ENCODE data around the gene UVSSA. TPM values are rescaled to one million over a fixed set of nuclear protein-coding genes. Genes with fewer than 3 reads are reported as not detected.

UVSSA gene
- polyA plus RNA-seq, 1 of the 3 experiments (the other 2 are of a cell fraction) = 14.9 TPM

DNA sequence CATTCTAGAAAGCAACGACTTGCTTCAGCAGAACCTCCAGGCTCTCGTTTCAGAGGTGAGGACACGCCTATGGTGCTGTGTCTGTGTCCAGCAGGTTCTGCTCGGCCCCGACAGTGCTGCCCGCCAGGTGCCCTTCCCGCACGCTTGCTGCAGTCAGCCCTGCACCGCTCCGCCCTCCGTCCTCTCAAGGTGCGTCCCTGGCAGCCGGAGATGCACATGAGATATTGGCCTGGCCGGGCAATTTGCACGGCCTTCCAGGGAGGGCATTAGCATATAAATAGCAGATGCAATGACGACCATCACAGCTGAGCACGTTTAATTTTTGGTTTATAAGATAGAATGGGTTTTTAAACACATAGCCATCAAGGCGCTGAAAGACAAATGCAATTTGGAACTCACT is 14.4 kb downstream of the UVSSA start:
- H3K79me2 ChIP-seq (ENCODE audit: insufficient read depth) = no peaks in the 10 kb centered on the region
- ChIA-PET CTCF (interaction anchor here (1.3 to 1.8 kb wide), 2 partner anchors 152 to 268 kb away, joined by 5 to 6 read pairs; no protein-coding TSS in a partner anchor), POLR2A (no interaction called here)
- no peak overlapping the region for H3K9ac ChIP-seq
- peaks cover 3% of the 10 kb centered on the region; the same call in 1 of the 2 replicates for H4K20me1 ChIP-seq (ENCODE audit: insufficient read depth)
- TF ChIP-seq FOXM1 (IDR thresholded peaks at IDR 0.05; ENCODE audit: low read depth) (no peak), SMC3 (IDR thresholded peaks at IDR 0.05; ENCODE audit: low read depth, low read length) (no peak), CHD2 (IDR thresholded peaks at IDR 0.05; ENCODE audit: low read length, partially characterized antibody) (no peak), TEAD4 (IDR thresholded peaks at IDR 0.05; ENCODE audit: borderline replicate concordance, insufficient read depth) (no peak), GABPA (IDR thresholded peaks at IDR 0.05; ENCODE audit: low read depth) (no peak), ELF1 (IDR thresholded peaks at IDR 0.05) (no peak), TCF12 (IDR thresholded peaks at IDR 0.05) (no peak)
- TF ChIP-seq, protein P1, sequence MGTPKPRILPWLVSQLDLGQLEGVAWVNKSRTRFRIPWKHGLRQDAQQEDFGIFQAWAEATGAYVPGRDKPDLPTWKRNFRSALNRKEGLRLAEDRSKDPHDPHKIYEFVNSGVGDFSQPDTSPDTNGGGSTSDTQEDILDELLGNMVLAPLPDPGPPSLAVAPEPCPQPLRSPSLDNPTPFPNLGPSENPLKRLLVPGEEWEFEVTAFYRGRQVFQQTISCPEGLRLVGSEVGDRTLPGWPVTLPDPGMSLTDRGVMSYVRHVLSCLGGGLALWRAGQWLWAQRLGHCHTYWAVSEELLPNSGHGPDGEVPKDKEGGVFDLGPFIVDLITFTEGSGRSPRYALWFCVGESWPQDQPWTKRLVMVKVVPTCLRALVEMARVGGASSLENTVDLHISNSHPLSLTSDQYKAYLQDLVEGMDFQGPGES (IDR thresholded peaks at IDR 0.05; ENCODE audit: low read depth, low read length) = no peak
- TF ChIP-seq, protein P2, sequence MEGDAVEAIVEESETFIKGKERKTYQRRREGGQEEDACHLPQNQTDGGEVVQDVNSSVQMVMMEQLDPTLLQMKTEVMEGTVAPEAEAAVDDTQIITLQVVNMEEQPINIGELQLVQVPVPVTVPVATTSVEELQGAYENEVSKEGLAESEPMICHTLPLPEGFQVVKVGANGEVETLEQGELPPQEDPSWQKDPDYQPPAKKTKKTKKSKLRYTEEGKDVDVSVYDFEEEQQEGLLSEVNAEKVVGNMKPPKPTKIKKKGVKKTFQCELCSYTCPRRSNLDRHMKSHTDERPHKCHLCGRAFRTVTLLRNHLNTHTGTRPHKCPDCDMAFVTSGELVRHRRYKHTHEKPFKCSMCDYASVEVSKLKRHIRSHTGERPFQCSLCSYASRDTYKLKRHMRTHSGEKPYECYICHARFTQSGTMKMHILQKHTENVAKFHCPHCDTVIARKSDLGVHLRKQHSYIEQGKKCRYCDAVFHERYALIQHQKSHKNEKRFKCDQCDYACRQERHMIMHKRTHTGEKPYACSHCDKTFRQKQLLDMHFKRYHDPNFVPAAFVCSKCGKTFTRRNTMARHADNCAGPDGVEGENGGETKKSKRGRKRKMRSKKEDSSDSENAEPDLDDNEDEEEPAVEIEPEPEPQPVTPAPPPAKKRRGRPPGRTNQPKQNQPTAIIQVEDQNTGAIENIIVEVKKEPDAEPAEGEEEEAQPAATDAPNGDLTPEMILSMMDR (IDR thresholded peaks at IDR 0.05) = no peak
- TF ChIP-seq, protein P3, sequence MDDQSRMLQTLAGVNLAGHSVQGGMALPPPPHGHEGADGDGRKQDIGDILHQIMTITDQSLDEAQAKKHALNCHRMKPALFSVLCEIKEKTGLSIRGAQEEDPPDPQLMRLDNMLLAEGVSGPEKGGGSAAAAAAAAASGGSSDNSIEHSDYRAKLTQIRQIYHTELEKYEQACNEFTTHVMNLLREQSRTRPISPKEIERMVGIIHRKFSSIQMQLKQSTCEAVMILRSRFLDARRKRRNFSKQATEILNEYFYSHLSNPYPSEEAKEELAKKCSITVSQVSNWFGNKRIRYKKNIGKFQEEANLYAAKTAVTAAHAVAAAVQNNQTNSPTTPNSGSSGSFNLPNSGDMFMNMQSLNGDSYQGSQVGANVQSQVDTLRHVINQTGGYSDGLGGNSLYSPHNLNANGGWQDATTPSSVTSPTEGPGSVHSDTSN (IDR thresholded peaks at IDR 0.05) = no peak
- H3K27me3 ChIP-seq (ENCODE audit: insufficient read depth) = no peaks in the 10 kb centered on the region
- no peak for DNase-seq
- no peak overlapping the region for H3K4me2 ChIP-seq
- no peaks in the 10 kb centered on the region for H3F3A ChIP-seq (replicated peaks; ENCODE audit: insufficient read depth)
- H3K9me3 ChIP-seq = no peaks in the 10 kb centered on the region
- H3K9me2 ChIP-seq = no peaks in the 10 kb centered on the region
- no peak overlapping the region; a peak in 1 of 4 replicates for H3K27ac ChIP-seq (ENCODE audit: low read depth in 2 of 2, low read length in 1 of 2)
- 93% methylated on average over 18 of the region's 18 CpGs for WGBS (ENCODE audit: low lambda C conversion rate)
- H3K4me3 ChIP-seq (ENCODE audit: low read depth in 2 of 2, low read length in 1 of 2) = no peak overlapping the region
- H3K4me1 ChIP-seq (ENCODE audit: control insufficient read depth in 1 of 2, insufficient read depth in 2 of 2, low read depth in 1 of 2, low read length in 1 of 2) = peaks cover 0 to 9% of the 10 kb centered on the region in 2 experiments; a peak in 1 of 4 replicates
- peaks cover 0 to 57% of the 10 kb centered on the region in 2 experiments for H3K36me3 ChIP-seq (replicated peaks in 1 of 2; ENCODE audit: control insufficient read depth in 1 of 2, insufficient read depth in 2 of 2, low read length in 1 of 2)
- no peak overlapping the region for H2AFZ ChIP-seq (ENCODE audit: low read depth)

DNA sequence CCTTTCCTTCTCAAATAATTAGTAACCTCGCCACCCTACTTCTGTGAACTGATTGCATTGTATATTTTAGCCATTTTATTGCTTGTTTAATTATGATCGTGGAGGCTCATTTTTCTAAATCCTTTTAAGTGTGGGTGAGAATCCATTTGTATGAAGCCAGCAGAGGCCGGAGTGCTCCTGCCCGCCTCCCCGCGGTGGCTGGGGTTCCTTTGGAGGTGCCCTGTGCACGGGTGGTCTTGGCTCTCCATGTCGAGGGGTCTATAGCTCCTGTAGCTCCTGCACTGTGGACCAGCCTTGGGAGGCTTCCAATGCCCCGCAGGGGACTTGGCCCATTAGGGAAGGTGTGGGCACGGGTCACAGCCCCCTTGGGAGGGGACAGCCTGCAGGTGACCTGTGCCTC is 15.0 kb downstream of the UVSSA start:
- no peaks in the 10 kb centered on the region for H3K9me3 ChIP-seq
- peaks cover 0 to 56% of the 10 kb centered on the region in 2 experiments for H3K36me3 ChIP-seq (replicated peaks in 1 of 2; ENCODE audit: control insufficient read depth in 1 of 2, insufficient read depth in 2 of 2, low read length in 1 of 2)
- CTCF ChIA-PET = interaction anchor here (1.8 kb wide), 1 partner anchor 151 kb away, joined by 5 read pairs; no protein-coding TSS in a partner anchor
- WGBS (ENCODE audit: low lambda C conversion rate) = 96% methylated on average over 8 of the region's 10 CpGs
- H3K27ac ChIP-seq (ENCODE audit: low read depth in 2 of 2, low read length in 1 of 2) = no peak overlapping the region
- no peak overlapping the region for H3K4me3 ChIP-seq (ENCODE audit: low read depth in 2 of 2, low read length in 1 of 2)
- no peak overlapping the region for H3K4me2 ChIP-seq
- DNase-seq = no peak
- H2AFZ ChIP-seq (ENCODE audit: low read depth) = no peak overlapping the region
- peaks cover 0 to 9% of the 10 kb centered on the region in 2 experiments; a peak in 1 of 4 replicates for H3K4me1 ChIP-seq (ENCODE audit: control insufficient read depth in 1 of 2, insufficient read depth in 2 of 2, low read depth in 1 of 2, low read length in 1 of 2)
- H3K9me2 ChIP-seq = no peaks in the 10 kb centered on the region
- no peaks in the 10 kb centered on the region for H3K79me2 ChIP-seq (ENCODE audit: insufficient read depth)
- H3F3A ChIP-seq (replicated peaks; ENCODE audit: insufficient read depth) = no peaks in the 10 kb centered on the region
- H3K27me3 ChIP-seq (ENCODE audit: insufficient read depth) = no peaks in the 10 kb centered on the region
- H4K20me1 ChIP-seq (ENCODE audit: insufficient read depth) = peaks cover 3% of the 10 kb centered on the region; the same call in 1 of the 2 replicates
- no peak overlapping the region for H3K9ac ChIP-seq
- POLR2A ChIA-PET = no interaction called here
- TF ChIP-seq FOXM1 (IDR thresholded peaks at IDR 0.05; ENCODE audit: low read depth) = no peak
- no peak for TF ChIP-seq SIN3A (IDR thresholded peaks at IDR 0.05; ENCODE audit: borderline replicate concordance, low read depth, low read length)
- TF ChIP-seq, protein P3 (IDR thresholded peaks at IDR 0.05) = no peak
- no peak for TF ChIP-seq RFX5 (IDR thresholded peaks at IDR 0.05; ENCODE audit: low read length)
- no peak for TF ChIP-seq ELF1 (IDR thresholded peaks at IDR 0.05)
- TF ChIP-seq, protein P1 (IDR thresholded peaks at IDR 0.05; ENCODE audit: low read depth, low read length) = no peak
- no peak for TF ChIP-seq GATA2 (CRISPR knock-in tag; IDR thresholded peaks at IDR 0.05)
- no peak for TF ChIP-seq POLR2AphosphoS5 (IDR thresholded peaks at IDR 0.05; ENCODE audit: low read depth, low read length)
- TF ChIP-seq MEF2A (IDR thresholded peaks at IDR 0.05; ENCODE audit: borderline replicate concordance, low read depth) = no peak
- TF ChIP-seq, protein P4, sequence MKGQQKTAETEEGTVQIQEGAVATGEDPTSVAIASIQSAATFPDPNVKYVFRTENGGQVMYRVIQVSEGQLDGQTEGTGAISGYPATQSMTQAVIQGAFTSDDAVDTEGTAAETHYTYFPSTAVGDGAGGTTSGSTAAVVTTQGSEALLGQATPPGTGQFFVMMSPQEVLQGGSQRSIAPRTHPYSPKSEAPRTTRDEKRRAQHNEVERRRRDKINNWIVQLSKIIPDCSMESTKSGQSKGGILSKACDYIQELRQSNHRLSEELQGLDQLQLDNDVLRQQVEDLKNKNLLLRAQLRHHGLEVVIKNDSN (IDR thresholded peaks at IDR 0.05; ENCODE audit: borderline replicate concordance, low read depth) = no peak
- TF ChIP-seq SMC3 (IDR thresholded peaks at IDR 0.05; ENCODE audit: low read depth, low read length) = no peak
- TF ChIP-seq, protein P5, sequence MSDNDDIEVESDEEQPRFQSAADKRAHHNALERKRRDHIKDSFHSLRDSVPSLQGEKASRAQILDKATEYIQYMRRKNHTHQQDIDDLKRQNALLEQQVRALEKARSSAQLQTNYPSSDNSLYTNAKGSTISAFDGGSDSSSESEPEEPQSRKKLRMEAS (IDR thresholded peaks at IDR 0.05; ENCODE audit: low read depth) = no peak
- TF ChIP-seq JUND (IDR thresholded peaks at IDR 0.05) = no peak
- no peak for TF ChIP-seq RCOR1 (IDR thresholded peaks at IDR 0.05; ENCODE audit: low read length)

All from SK-N-SH (cell line).